Lung (tissue), 12 donors: ENCODE data around the gene PCDH12. TPM values are rescaled to one million over a fixed set of nuclear protein-coding genes. Genes with fewer than 3 reads are reported as not detected.

Source experiments
- ATAC-seq: fragments of 200-7000 bp; cut with Tn5 transposase; one replicate; pipeline ENCODE4 v1.9.1; 2020; ENCODE audit warnings: moderate number of reproducible peaks; ENCODE audit not compliant: insufficient read depth, low FRiP score
- DNase-seq, 3 donors: peaks; one replicate each; pipeline ENCODE4 v3.0.0-alpha.2; 2013 to 2017
- H3K27ac ChIP-seq, 2 donors: one replicate each; pipeline ENCODE4 v1.5.1; 2013; ENCODE audit warnings: mild to moderate bottlenecking in 2 of 2, moderate library complexity in 2 of 2, control low read depth in 1 of 2, inconsistent platforms in 1 of 2, low read depth in 1 of 2, low read length in 1 of 2
- H3K27me3 ChIP-seq, 3 donors: one replicate each; pipeline ENCODE4 v1.5.1; 2013; ENCODE audit warnings: low read length in 2 of 3; ENCODE audit not compliant: control insufficient read depth in 3 of 3, insufficient read depth in 3 of 3
- H3K36me3 ChIP-seq, 4 donors: one replicate each; pipeline ENCODE4 v1.5.1; 2013; ENCODE audit warnings: low read length in 4 of 4, mild to moderate bottlenecking in 1 of 4, moderate library complexity in 1 of 4; ENCODE audit not compliant: control insufficient read depth in 4 of 4, insufficient read depth in 4 of 4
- H3K4me1 ChIP-seq, 5 donors: one replicate each; pipeline ENCODE4 v1.5.1; 2013; ENCODE audit warnings: low read length in 5 of 5, mild to moderate bottlenecking in 2 of 5, moderate library complexity in 1 of 5; ENCODE audit not compliant: control insufficient read depth in 5 of 5, insufficient read depth in 5 of 5
- H3K4me3 ChIP-seq: one replicate; pipeline ENCODE4 v1.5.1; 2013; ENCODE audit warnings: mild to moderate bottlenecking, control low read depth, moderate library complexity
- H3K9ac ChIP-seq, 2 donors: one replicate each; pipeline ENCODE4 v1.5.1; 2013; ENCODE audit warnings: low read length in 2 of 2, control low read depth in 1 of 2; ENCODE audit not compliant: insufficient read depth in 1 of 2
- H3K9me3 ChIP-seq, 4 donors: one replicate each; pipeline ENCODE4 v1.5.1; 2013; ENCODE audit warnings: low read length in 3 of 4, mild to moderate bottlenecking in 1 of 4, moderate library complexity in 1 of 4; ENCODE audit not compliant: control insufficient read depth in 4 of 4, insufficient read depth in 3 of 4
- WGBS, 2 donors: extraction: QIAGEN DNeasy Blood & Tissue Kit; methylation state at CpG; one replicate each; pipeline ENCODE4 v1.1.7; 2013; 5-methylcytosine and 5-hydroxymethylcytosine counted together
- polyA plus RNA-seq, 2 donors: library from polyadenylated mRNA; stranded (reverse); fragments of 200-250 nt; gene quantifications; one replicate each; pipeline ENCODE4 v1.2.1, GENCODE V29; 2013
- total RNA-seq, 2 donors: library from RNA; depleted of rRNA in 1 of 2; stranded (reverse); fragments of >200 nt in 1 of 2; gene quantifications; one replicate each; pipeline ENCODE4 v1.2.1, GENCODE V29; 2014 to 2021
- TF ChIP-seq, protein P1 (sequence below): IDR thresholded peaks from 2 replicates; pipeline ENCODE4 v1.5.1; 2012; ENCODE audit warnings: mild to moderate bottlenecking; ENCODE audit errors: control extremely low read depth, extremely low read depth
- donor health status: control.
- donor health status: control.
- donor health status: Bipolar disorder and iron deficiency.
- donor health status: healthy.
- donor health status: DM: yes; HTN: yes; CAD: no.

The PCDH12 gene
- total and polyA plus RNA-seq, 4 donors: 3.9 to 34.2 (median 11.3) TPM

DNA sequence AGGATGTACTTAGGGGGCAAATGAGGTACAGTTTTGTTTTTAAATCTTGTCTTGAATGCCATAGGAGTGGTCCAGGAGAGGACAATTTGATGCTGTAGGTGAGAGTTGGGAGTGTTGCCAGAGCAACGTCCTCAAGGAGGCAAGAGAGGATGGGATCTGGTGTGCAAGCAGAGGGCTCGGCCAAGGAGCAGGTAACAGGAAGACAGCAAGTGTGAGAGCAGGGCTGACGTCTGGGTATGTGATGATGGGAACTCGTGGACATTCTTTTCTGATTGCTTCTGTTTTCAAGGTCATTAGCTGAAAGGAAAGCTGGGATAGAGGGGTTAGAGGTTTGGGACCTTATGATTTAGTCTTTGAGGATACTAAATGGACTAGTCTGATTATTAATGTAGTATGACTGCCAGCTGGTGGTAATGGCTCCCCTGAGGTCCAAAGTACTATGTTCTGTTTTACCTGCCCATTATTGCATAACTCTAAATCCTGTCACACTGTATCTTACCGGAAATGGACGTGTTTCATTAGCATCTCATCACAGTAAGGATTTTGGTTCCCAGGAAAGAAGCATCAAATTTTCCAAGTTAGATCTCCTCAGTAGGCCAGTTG lies 39.5 kb upstream of the PCDH12 start:
- 58 to 64% methylated on average over 6 of the region's 6 CpGs for WGBS, 2 donors
- Histone ChIP-seq H3K27me3 (no peaks in the 10 kb centered on the region), H3K4me1 (no peaks in the 10 kb centered on the region), H3K9me3 (peaks cover 0 to 1% (median 0%) of the 10 kb centered on the region in 4 donors), H3K36me3 (peaks cover 11 to 24% (median 18%) of the 10 kb centered on the region in 4 donors), H3K4me3 (no peak overlapping the region), H3K9ac (no peak overlapping the region), H3K27ac (no peak overlapping the region)
- DNase-seq (no peak), ATAC-seq (no peak)
- TF ChIP-seq, protein P1, sequence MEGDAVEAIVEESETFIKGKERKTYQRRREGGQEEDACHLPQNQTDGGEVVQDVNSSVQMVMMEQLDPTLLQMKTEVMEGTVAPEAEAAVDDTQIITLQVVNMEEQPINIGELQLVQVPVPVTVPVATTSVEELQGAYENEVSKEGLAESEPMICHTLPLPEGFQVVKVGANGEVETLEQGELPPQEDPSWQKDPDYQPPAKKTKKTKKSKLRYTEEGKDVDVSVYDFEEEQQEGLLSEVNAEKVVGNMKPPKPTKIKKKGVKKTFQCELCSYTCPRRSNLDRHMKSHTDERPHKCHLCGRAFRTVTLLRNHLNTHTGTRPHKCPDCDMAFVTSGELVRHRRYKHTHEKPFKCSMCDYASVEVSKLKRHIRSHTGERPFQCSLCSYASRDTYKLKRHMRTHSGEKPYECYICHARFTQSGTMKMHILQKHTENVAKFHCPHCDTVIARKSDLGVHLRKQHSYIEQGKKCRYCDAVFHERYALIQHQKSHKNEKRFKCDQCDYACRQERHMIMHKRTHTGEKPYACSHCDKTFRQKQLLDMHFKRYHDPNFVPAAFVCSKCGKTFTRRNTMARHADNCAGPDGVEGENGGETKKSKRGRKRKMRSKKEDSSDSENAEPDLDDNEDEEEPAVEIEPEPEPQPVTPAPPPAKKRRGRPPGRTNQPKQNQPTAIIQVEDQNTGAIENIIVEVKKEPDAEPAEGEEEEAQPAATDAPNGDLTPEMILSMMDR: no peak

DNA sequence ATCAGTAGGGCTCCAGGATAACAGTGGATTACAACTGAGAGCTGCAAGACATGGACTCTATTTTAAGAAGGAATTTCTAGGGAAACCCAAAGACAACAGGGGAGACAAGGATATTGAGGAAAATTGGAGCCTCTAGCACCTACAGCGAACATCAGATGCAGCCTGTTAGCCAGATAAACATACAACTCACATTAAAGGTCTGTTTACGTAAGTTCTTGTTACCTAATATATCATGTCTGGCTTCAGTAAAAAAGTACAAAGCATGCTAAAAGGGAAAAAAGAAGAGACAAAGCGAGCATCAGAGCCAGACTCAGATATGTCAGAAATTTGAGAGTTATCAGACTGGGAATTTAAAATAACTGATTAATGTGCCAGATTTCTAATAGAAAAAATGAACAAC lies 37.7 kb upstream of the PCDH12 start:
- Histone ChIP-seq H3K27me3 (no peaks in the 10 kb centered on the region), H3K9ac (no peak overlapping the region), H3K9me3 (peaks cover 0 to 1% (median 0%) of the 10 kb centered on the region in 4 donors), H3K4me3 (no peak overlapping the region), H3K27ac (no peak overlapping the region), H3K4me1 (no peaks in the 10 kb centered on the region), H3K36me3 (peaks cover 13 to 24% (median 16%) of the 10 kb centered on the region in 4 donors)
- TF ChIP-seq, protein P1: no peak
- DNase-seq: no peak
- no peak for ATAC-seq
- WGBS, 2 donors: 91 to 94% methylated on average over 3 of the region's 3 CpGs

DNA sequence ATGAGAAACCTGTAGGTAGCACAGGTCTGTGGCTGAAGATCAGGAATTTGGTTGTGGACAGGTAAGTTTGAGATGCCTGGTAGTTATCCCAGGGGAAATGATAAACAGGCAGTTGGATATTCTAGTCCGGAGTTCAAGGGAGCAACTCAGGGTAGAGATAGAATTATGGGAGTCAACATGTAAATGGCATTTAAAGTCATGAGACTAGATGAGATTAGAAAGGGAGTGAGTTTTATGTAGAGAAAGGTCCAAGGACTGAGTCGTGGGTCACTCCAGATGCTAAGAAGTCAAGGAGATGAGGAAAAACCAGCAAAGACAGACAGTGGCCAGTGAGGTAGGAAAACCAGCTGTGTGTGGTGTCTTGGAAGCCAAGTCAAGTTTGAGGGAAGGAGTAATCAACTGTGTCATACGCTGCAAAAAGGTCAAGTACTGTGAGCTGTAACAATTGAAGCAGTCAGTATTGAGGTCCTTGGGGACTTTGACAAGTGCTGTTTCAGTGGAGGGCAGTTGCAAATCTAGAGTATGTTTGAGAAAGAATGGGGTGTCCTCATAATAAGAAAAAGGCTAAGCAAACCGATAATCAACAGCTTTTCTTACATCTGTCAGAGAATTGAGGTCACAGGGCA lies 36.6 kb upstream of the PCDH12 start:
- TF ChIP-seq, protein P1: no peak
- DNase-seq: no peak
- Histone ChIP-seq H3K27ac (no peak overlapping the region), H3K4me3 (no peak overlapping the region), H3K27me3 (no peaks in the 10 kb centered on the region), H3K4me1 (no peaks in the 10 kb centered on the region), H3K9me3 (peaks cover 0 to 1% (median 0%) of the 10 kb centered on the region in 4 donors), H3K9ac (no peak overlapping the region), H3K36me3 (peaks cover 14 to 24% (median 18%) of the 10 kb centered on the region in 4 donors)
- WGBS, 2 donors: 63 to 71% methylated on average over 4 of the region's 4 CpGs
- ATAC-seq: no peak
